ENCODE results near the gene TMEM220.
"Not testable (repeated sequence)": the region's sequence is repeated elsewhere in the genome, so short reads cannot be mapped to it uniquely, and the experiment has no call there.

The TMEM220 gene

DNA sequence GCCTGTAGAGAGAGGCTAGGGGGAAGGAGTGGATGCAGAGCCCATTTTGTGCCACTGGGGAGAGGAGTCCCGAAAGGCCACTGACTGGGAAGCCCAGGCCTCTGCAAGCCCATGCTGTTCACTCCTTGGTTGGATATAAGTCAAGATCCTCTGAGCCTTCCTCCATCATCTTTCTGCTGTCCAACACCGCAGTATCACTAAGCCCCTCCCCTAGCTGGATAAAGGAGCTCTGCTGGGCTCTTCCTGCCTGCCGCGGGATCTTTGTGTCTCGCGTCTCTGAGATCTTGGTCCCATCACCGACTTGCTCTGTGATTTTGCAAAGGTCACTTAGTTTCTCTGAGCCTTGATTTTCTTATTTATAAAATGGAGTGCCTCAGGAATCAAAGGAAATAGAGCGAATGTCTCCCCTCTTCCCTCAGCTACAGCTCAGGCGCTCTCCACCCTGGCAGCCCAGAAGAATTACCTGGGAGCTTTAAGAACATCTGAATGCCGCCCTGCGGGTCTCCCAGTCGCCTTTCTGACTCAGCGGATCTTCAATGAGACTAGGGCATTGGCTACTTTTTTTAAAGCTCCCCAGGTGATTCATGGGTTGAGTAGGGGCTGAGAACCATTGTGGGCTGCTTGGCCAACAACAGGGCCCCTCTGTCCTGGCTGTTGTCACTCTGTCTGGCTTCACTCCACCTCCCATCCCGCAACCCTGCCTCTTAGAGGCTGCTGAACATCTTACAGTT, 25.2 kb upstream of the TMEM220 start:
- DNase-seq = no peak

- no peak for DNase-seq
Measured at GRCh38 chr17:10754109-10754508, 24.3 kb upstream of the TMEM220 start.

GRCh38 chr17:10752696-10753095, 22.9 kb upstream of the TMEM220 start:
- DNase-seq = no peak

- DNase-seq = no peak
Measured at GRCh38 chr17:10751563-10751962, 21.7 kb upstream of the TMEM220 start.

DNA sequence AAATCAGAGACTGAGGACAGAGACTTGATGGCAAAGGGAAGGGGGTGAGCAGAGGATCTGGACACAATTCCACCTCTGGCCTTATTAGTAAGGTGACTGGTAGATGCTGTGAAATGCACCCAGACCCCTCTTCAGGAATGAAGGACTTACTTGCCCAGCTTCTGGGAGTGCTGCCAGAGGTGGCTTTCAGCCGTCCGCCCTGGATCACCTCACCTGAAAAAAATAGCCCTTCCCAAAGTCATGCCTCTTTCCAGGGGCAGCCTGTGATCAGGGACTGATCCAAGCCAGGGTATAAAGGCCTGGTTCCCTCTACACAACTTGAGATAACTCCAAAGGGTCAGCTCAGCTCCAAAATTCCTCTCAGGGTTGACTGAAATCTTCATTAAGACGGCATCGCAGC, 20.4 kb upstream of the TMEM220 start:
- DNase-seq = no peak

DNA sequence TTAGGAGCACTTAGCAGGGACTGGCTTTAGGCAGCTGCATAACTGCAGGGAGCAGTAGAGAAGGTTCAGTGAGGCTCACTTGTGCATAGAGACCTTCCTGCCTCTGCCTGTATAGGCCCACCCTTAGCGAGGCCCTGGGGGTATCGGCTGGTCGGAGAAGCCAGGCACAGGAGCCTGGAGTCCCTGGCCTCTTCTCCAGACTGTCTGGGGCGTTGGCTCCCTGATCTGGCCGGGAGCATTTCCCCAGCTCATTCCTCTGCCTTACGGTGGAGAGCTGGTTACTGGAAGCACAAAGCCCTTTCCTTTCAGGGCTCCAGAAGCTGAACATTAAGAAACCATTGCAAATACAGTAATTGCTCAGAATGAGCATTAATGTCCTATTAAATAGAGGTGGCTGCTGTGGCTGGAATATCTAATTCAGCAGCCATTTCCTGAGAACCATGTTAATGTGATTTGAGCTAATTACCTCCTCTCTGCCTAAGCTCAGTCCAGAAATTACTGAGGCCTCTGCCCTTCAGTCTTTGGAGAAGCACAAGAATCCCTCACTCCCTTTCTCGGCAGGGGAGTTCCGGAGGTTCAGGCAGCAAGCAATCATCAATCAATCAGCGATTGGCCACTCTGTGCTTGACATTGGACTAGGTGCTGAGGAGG, 18.8 kb upstream of the TMEM220 start:
- DNase-seq = no peak

GRCh38 chr17:10745231-10745630, 15.4 kb upstream of the TMEM220 start:
- no peak for DNase-seq

GRCh38 chr17:10744501-10745000, 14.7 kb upstream of the TMEM220 start:
- DNase-seq = no peak

DNA sequence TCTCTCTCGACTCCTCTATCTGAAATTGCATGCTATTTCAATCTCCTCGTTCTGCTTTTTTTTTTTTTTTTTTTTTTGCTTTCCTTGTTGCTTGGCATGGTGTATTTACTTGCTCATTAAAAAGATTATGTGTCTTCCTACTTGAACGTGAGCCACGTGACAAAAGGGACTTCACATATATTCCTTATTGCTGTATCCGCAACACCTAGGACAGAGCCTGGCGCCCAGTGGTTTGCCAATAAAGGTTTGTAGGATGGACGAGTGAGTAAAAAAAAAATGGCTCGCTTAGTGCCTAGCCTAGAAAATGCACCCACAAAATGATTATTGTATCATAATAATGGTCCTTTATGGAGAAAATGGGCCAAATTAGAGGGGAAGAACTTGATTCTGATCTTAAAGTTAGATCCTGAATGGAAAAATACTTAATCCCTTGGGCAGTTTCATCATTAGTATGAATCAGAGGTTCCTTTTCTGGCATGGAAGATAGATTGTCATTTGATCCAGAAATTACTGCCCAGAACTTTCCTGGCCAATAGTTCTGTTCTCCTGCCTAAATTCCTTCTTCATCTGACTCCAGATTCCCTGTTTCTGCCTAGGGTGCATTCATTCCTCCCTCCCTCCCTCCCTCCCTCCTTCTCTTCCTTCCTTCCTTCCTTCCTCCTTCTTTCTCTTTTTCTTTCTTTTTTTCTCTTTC, 13.6 kb upstream of the TMEM220 start:
- no peak for DNase-seq

GRCh38 chr17:10742431-10742830, 12.6 kb upstream of the TMEM220 start:
- no peak for DNase-seq

DNA sequence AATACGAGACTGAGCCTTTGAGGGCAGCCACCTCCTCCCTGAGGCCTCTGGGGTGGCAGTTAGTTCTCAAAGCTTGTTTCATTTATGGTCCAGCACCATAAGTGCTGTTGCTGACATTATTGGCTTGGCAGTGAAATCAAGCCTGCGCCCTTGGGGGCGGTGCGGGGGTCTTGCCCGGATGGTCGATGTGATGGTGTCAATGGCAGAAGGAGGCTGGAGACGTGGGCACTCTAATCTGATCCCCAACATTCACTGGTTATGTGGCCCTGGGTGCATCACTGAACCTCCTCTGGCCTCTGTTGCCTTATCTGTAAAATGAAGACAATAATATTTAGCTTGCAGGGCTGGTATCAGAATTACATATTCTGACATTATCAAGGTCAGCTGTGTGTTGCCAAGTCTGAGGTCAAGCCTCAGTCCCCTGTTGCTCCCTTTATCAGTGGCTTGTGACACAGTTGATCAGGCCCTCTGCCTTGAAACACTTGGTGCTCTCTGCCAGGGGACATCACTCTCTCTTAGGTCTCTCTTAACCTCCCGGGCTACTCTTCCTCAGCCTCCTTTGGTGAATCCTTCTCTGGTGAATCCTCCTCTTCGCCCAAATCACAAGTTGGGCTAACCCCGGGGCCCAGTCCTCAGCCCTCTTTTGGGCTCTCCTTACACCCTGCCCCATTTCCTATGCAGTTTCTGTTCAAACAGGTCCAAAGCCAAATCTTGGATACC, 11.8 kb upstream of the TMEM220 start:
- no peak for DNase-seq

DNA sequence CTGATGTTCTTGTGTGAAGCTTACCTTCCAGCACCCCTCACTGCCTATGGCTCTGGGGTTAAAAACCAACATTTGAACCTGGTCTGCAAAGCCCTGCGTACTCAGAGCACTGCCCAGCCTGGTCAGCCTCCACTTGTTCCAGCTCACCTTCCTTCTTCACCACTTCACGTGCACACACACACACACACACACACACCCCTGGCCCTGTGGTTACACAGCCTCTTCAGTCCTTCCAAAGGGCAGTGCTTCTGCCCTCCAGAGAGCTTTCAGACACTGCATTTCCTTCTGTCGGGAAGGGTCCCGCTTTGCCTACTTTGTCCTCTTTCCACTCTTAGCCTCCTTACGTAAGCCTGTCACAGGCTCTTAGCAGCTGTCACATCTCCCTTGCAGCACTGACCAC, 9.6 kb upstream of the TMEM220 start:
- DNase-seq = no peak

DNA sequence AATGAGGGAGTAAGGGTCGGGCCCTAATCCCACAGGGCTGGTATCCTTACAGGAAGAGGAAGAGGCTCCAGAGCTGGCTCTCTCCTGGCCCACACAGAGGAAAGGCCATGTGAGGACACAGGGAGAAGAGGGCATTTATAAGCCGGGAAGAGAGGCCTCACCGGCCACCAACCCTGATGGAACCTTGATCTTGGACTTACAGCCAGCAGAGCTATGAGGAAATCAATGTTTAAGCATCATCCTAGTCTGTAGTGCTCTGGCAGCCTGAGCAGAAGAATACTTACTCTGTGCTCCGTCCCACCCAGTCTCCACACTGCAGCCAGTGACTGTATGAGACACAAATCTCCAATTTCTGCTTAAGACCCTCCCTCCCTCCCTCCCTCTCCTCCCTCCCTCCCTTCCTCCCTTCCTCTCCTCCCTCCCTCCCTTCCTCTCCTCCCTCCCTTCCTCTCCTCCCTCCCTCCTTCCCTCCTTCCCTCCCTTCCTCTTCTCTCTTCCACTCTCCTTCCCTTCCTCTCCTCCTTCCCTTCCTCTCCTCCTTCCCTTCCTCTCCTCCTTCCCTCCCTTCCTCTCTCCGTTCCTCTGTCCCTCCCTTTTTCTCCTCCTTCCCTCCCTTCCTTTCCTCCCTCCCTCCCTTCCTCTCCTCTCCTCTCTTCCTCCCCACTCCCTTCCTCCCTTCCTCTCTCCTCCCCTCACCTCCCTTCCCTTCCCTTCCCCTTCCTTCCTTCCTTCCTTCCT, 8.9 kb upstream of the TMEM220 start:
- DNase-seq = no peak

- DNase-seq = no peak
Measured at GRCh38 chr17:10737736-10738135, 7.9 kb upstream of the TMEM220 start.

GRCh38 chr17:10737168-10737622, 7.4 kb upstream of the TMEM220 start:
- peak; percentile 26 for DNase-seq

- DNase-seq = no peak
Measured at GRCh38 chr17:10735821-10736220, 6.0 kb upstream of the TMEM220 start.

GRCh38 chr17:10735251-10735650, 5.4 kb upstream of the TMEM220 start:
- DNase-seq = no peak

- no peak for DNase-seq
Measured at GRCh38 chr17:10733666-10734065, 3.8 kb upstream of the TMEM220 start.

DNA sequence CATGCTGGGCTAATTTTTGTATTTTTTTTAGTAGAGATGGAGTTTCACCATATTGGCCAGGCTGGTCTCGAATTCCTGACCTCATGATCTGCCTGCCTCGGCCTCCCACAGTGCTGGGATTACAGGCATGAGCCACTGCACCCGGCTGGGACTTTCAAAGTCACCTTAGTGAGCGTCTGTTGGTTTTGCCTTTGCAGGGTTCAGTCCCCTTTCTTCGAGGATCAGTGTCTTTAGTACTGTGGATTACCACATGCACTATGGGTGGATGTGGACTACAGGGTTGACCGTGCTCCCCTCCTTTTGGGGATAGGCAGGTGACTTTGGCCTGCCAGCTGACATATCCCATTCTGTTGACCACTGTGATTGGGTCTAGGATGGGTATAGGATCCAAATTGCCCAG, 2.3 kb upstream of the TMEM220 start:
- not testable (repeated sequence) for DNase-seq

DNA sequence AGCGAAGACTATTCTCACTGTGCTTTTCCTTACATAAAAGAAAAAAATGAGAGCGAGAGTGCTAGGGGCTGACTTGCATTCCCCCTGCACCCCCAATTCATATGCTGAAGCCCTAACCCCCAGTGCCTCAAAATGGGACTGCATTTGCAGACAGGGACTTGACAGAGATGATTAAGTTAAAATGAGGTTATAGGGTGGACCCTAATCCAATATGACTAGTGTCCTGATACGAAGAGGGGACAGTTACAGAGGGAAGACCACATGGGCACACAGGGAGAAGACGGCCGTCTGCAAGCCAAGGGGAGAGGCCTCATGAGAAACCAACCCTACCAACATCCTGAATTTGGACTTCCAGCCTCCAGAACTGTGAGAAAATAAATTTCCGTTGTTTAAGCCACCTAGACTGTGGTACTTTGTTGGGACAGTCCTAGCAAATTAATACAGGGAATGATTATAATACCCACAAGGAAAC, 1.6 kb upstream of the TMEM220 start:
- no peak for DNase-seq

DNA sequence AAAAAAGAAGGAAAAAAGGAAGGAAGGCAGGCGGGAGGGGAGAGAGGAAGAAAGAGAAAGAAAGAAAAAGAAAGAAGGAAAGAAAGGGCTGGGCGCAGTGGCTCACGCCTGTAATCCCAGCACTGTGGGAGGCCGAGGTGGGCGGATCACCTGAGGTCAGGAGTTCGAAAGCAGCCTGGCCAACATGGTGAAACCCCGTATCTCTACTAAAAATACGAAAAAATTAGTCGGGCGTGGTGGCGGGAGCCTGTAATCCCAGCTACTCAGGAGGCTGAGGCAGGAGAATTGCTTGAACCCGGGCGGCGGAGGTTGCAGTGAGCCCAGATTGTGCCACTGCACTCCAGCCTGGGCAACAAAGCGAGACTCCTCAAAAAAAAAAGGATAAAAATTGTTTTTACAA, 424 bp upstream of the TMEM220 start:
- not testable (repeated sequence) for DNase-seq

DNA sequence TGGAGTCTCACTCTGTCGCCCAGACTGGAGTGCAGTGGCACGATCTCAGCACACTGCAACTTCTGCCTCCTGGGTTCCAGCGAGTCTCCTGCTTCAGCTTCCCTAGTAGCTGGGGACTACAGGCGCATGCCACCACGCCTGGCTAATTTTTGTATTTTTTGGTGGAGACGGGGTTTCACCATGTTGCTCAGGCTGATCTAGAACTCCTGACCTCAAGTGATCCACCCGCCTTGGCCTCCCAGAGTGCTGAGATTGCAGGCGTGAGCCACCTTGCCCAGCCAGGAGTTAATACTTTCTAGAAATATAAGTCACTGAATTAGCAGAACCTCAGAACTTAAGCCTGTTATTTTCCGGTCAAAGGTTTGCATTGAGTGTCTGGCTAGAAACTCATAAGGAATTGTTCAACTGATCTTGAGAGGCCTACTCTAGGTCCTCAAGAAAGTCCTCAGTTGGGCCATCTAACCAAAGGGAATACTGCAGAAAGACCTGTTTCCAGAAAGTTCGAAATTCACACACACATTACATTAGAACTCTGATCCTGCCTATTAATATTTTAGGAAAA, 1.4 kb downstream of the TMEM220 start:
- no peak for DNase-seq

Measured in DMS 273 treated with DMSO at 0.1 percent for 48 hours (cell line).